Hepatocyte (in vitro differentiated cells): Measurements from ENCODE around the gene SPDYE4.

Experiments
- CTCF ChIP-seq: fragments of 200-600 bp; sonication (generic); IDR thresholded peaks from 2 replicates; pipeline ENCODE4 v1.5.1; 2016; ENCODE audit warnings: antibody characterized with exemption, mild to moderate bottlenecking; ENCODE audit not compliant: poor library complexity
- EZH2 ChIP-seq: fragments of 200-600 bp; sonication (generic); IDR thresholded peaks from 2 replicates; pipeline ENCODE4 v1.6.1; 2016; ENCODE audit warnings: antibody characterized with exemption, mild to moderate bottlenecking, borderline replicate concordance

- TF ChIP-seq CTCF, result no peak
- no peak for TF ChIP-seq EZH2
Observed at GRCh38 chr17:8720596-8720995, 37.8 kb downstream of the SPDYE4 start.
